Measurements from ENCODE around the gene CAMTA1.

- TF ChIP-seq CTCF (IDR thresholded peaks at IDR 0.05) (no peak), POLR2A (IDR thresholded peaks at IDR 0.05) (no peak)
Measured at GRCh38 chr1:7288992-7289391, 503.7 kb downstream of the CAMTA1 start.
